Naive thymus-derived CD8-positive, alpha-beta T cell (primary cell): Measurements from ENCODE around the gene TMEM72. TPM values are rescaled to one million over a fixed set of nuclear protein-coding genes. Genes with fewer than 3 reads are reported as not detected.

Source experiments
- ATAC-seq, 2 donors: fragments of 150-1000 bp; cut with Tn5 transposase in 1 of 2; sonication (Bioruptor Pico), chemical (Tn5 transposase) in 1 of 2; 1 replicate in 1 of 2; 2 replicates in 1 of 2; pipeline ENCODE4 v1.10.0; 2021; ENCODE audit warnings: mild to moderate bottlenecking in 2 of 2, moderate library complexity in 2 of 2
- POLR2A ChIA-PET: fragments of 350-600 bp; sonication (Branson Sonifier 250); formaldehyde crosslinking; loops from one replicate; lab custom pipeline; 2021; ENCODE audit warnings: antibody characterized with exemption; lab: Charles Lee
- DNase-seq, 10 donors: peaks; one replicate each; pipeline versions ENCODE4 v3.0.0 to v3.0.0-alpha.2; 2020 to 2022
- H3K27ac Mint-ChIP-seq, 10 donors: one replicate each; pipeline ENCODE4 v1.8.0; 2020 to 2022; ENCODE audit warnings: mild to moderate bottlenecking in 10 of 10, mixed read lengths in 10 of 10, moderate library complexity in 4 of 10, inconsistent platforms in 1 of 10
- H3K27me3 Mint-ChIP-seq, 5 donors: one replicate each; pipeline ENCODE4 v1.8.0; 2021 to 2022; ENCODE audit warnings: mixed read lengths in 5 of 5
- H3K36me3 Mint-ChIP-seq, 3 donors: one replicate each; pipeline ENCODE4 v1.8.0; 2020 to 2022; ENCODE audit warnings: mixed read lengths in 3 of 3, mild to moderate bottlenecking in 2 of 3, inconsistent platforms in 1 of 3
- H3K4me1 Mint-ChIP-seq, 4 donors: one replicate each; pipeline ENCODE4 v1.8.0; 2021 to 2022; ENCODE audit warnings: mixed read lengths in 4 of 4
- H3K4me3 Mint-ChIP-seq, 10 donors: one replicate each; pipeline ENCODE4 v1.8.0; 2020 to 2022; ENCODE audit warnings: mild to moderate bottlenecking in 10 of 10, mixed read lengths in 10 of 10, moderate library complexity in 6 of 10, inconsistent platforms in 1 of 10
- H3K9me3 Mint-ChIP-seq, 9 donors: one replicate each; pipeline ENCODE4 v1.8.0; 2020 to 2022; ENCODE audit warnings: mixed read lengths in 9 of 9, mild to moderate bottlenecking in 3 of 9, inconsistent platforms in 1 of 9, moderate library complexity in 1 of 9
- polyA plus RNA-seq, 3 donors: library from polyadenylated mRNA; unstranded; fragments of 300-500 nt; fragmentation: Illumina TruSeq; gene quantifications; one replicate each; pipeline ENCODE4 v1.2.3, GENCODE V29; 2021
- total RNA-seq, 8 experiments: library from RNA in 2 of 8; stranded (reverse) in 2 of 8; gene quantifications; one replicate each; pipeline ENCODE4 v1.2.3 and lab custom pipeline; 2021 to 2026

The TMEM72 gene
- total and polyA plus RNA-seq, 5 experiments from 2014 or later, result not detected

DNA sequence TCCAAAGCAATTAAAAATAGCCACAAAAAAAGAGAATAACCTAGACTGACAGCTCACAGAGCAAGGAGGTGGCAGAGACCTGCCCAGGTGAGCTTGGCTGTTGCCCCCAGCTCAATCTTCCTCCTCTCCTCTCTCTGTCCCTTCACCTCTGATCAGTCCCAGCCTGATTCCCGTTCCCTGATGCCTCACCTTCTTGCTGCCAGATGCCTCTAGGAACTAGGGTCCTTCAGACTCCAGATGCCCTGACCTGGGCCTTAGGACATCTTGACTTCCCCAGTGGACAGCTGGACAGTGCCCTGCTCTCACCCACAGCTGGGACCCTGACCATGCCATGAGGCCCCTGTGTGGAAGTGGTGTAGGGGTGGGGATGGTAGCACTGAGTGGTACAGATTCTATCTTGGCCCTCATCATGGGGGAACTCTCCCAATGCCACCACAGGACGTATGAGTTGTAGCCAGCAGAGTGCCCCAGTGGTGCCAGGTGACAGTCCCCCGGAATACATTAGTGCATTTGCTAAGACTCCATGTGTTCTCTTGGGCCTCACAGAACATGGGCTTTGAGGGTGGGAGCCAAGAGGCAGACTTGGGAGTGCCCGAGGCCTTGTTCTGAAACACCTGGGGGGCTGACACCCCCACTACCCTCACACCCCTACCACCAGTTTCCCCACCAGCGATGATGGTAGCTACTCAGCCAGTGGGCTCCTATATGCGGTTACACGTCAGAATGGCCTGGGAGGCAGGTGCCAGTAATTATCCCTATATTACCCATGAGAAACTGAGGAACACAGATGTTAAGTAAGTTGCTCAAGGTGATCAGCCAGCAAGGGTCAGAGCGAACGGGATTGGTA is 65.4 kb downstream of the TMEM72 start:
- no peaks in the 10 kb centered on the region for H3K27me3 Mint-ChIP-seq
- POLR2A ChIA-PET, result interaction anchor here (1.3 kb wide), 1 partner anchor 24 kb away, joined by 4 read pairs; the partner anchor contains the start of gene ZNF22
- H3K9me3 Mint-ChIP-seq, result no peaks in the 10 kb centered on the region
- ATAC-seq (no peak), DNase-seq (no peak)
- peak overlapping the region in 3 of 10 donors; percentile 34 to 48 (median 34) for H3K4me3 Mint-ChIP-seq
- peak overlapping the region in 1 of 10 donors; percentile 31 for H3K27ac Mint-ChIP-seq
- no peaks in the 10 kb centered on the region for H3K36me3 Mint-ChIP-seq
- H3K4me1 Mint-ChIP-seq, result peaks cover 0 to 36% (median 9%) of the 10 kb centered on the region in 4 donors

DNA sequence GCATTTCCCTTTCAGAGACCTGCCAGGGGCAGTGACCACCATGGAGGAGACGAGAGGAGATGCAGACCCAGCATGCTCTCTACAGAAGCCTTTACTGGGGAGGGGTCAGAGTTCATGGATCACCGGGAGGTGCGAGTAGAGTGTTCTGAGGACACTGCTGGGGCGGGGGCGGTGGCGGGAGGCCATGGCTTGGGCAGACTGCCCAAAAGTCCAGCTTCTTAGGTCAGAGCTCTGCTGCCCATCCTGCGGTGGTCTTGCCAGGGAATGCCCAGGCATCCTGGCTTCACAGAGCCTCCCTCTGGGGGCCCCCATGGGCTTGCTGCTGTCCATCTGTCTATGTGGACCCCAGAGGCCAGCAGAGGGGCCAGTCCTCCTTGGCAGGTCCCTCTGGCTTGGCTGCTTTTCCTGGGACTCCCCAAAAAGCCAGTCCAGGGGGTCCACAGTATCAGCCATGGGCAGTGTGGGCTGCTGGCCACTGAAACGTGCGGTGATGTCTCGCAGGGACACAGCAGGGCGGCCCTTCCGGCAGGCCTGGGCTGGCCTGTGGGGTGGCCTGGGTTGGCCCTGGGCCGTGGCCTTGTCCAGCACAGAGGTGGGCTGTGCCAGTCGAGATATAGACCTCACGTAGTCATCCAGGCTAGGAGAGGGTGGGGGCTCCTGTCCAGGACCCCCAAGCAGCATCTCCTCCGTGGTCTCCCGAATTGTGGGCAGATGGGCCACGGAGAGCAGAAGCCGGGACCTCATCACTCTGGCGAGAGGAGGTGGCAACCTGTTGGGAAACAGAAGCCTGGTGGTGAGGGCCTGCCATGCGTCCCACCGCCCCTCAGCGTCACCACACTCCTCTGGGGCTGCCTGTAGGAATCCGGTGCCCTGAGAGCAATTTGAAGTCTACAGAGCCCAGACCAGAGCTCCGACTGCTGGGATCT is 66.4 kb downstream of the TMEM72 start:
- H3K4me1 Mint-ChIP-seq, result peaks cover 0 to 32% (median 9%) of the 10 kb centered on the region in 4 donors
- POLR2A ChIA-PET, result no interaction called here
- H3K9me3 Mint-ChIP-seq, result no peaks in the 10 kb centered on the region
- no peak overlapping the region for H3K4me3 Mint-ChIP-seq
- no peak for ATAC-seq
- H3K27me3 Mint-ChIP-seq, result no peaks in the 10 kb centered on the region
- no peaks in the 10 kb centered on the region for H3K36me3 Mint-ChIP-seq
- no peak overlapping the region for H3K27ac Mint-ChIP-seq
- DNase-seq, result no peak

DNA sequence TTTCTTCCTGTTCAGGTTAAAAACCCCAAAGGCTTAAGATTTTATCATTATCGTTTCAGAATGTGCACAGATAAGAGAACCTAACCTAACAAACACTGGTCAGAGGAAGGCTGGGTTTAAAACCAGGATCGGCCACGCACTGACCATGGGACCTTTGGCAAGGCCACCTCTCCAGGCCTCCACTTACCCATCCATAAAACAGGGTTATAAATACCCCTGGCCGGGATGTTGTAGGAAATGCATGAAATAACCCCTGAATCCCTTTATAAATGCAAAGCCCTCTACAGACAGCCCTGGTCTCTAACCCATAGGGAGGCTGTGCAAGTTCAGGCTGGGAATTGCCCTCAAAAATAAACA is 67.1 kb downstream of the TMEM72 start:
- ATAC-seq (no peak), DNase-seq (no peak)
- Mint-ChIP-seq H3K9me3 (no peaks in the 10 kb centered on the region), H3K27ac (peak overlapping the region in 2 of 10 donors; percentile 32 to 39), H3K36me3 (no peaks in the 10 kb centered on the region), H3K4me1 (peaks cover 0 to 27% (median 9%) of the 10 kb centered on the region in 4 donors), H3K4me3 (no peak overlapping the region), H3K27me3 (no peaks in the 10 kb centered on the region)
- POLR2A ChIA-PET, result no interaction called here

DNA sequence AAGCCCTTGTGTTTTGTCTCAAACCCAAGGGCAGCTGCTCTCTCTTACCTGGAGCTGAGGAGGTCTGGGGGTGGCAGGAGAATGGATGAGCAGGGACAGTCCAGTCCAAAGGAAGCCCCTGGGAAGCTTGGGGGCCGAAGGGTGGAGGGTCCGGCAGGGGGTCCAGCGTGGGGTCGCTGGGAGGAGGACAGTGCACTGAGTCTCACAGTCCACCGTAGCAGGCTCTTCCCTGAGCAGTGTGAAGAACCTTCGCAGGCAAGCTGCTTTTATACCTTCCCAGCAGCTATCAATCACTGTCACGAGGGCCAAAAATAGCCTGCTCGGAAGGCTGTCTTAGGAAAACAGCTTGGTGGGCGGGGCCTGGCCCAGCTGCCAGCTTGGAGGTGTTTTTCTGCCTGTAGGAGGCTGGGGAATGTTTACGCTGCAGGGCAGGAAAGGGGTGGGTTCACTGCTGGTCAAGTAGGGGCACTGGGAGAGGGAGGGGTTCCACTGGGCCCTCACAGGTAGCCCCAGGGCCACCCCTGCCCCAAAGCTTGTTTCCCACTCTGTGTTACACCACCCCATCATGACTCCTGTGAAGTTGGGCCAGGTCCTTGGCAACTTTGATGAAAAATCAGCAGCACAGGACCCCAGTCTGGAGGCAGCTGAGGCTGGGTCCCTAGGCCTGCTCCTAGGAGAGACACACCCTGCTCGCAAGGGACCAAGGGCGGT is 67.6 kb downstream of the TMEM72 start, which contains the start of gene DEPP1:
TSS of gene DEPP1 (minus strand) at position 240 of the 711 bp plus-strand sequence. CDS start 779 bp downstream, outside the sequence.
- ATAC-seq (no peak), DNase-seq (no peak)
- H3K4me1 Mint-ChIP-seq, result peaks cover 0 to 22% (median 6%) of the 10 kb centered on the region in 4 donors
- H3K36me3 Mint-ChIP-seq, result no peaks in the 10 kb centered on the region
- POLR2A ChIA-PET, result no interaction called here
- peak within 1 kb of the TSS in 3 of 10 donors; percentile 27 to 39 (median 37) for H3K27ac Mint-ChIP-seq
- H3K4me3 Mint-ChIP-seq, result no peak within 1 kb of the TSS
- no peaks in the 10 kb centered on the region for H3K9me3 Mint-ChIP-seq
- no peaks in the 10 kb centered on the region for H3K27me3 Mint-ChIP-seq

DNA sequence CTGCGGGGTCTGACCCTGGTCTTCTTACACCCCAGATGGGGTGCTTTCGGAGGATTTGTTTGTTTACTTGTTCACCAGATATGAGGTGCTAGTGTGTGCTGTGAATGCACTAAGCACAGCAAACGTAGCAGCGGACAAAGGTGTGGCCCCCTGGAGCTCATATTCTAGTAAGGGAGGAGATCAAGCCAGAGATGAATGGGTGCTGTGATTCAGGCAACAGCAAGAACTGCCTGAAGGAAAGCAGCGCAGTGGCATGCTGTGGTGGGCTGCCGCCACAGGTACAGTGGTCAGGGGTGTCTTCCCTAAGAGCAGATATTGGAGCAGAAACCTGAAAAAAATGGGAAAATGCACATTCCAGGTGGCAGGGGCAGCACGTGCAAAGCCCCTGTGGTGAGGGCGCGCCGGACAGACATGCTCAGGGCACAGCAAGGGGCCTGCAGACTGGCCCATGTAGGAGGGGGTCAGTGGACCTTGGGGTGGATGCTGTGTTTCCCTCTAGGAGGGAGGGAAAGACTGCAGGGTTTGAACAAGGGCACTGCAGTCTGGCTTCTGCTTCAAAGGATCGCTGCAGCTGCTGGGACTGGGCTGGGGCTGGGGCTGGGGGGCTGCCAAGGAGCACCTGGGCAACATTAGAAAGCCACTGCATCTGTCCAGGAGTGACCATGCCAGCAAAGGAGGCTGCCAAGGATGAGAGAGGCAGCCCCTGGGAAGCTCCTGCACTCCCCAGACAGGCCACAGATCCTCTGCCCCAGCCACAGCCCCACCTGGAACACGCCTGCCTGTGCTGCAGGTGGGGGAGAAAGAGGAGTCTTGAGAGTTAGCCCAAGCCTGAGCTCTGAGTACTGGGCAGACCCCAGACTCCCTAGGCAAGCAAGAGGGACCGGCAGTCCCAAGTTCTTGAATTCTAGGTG is 68.4 kb downstream of the TMEM72 start:
- no peak for ATAC-seq
- H3K9me3 Mint-ChIP-seq, result no peaks in the 10 kb centered on the region
- no peaks in the 10 kb centered on the region for H3K27me3 Mint-ChIP-seq
- H3K4me3 Mint-ChIP-seq, result no peak overlapping the region
- H3K27ac Mint-ChIP-seq, result peak overlapping the region in 1 of 10 donors; percentile 37
- no peak for DNase-seq
- H3K4me1 Mint-ChIP-seq, result peaks cover 0 to 13% (median 3%) of the 10 kb centered on the region in 4 donors
- no peaks in the 10 kb centered on the region for H3K36me3 Mint-ChIP-seq
- POLR2A ChIA-PET, result no interaction called here

DNA sequence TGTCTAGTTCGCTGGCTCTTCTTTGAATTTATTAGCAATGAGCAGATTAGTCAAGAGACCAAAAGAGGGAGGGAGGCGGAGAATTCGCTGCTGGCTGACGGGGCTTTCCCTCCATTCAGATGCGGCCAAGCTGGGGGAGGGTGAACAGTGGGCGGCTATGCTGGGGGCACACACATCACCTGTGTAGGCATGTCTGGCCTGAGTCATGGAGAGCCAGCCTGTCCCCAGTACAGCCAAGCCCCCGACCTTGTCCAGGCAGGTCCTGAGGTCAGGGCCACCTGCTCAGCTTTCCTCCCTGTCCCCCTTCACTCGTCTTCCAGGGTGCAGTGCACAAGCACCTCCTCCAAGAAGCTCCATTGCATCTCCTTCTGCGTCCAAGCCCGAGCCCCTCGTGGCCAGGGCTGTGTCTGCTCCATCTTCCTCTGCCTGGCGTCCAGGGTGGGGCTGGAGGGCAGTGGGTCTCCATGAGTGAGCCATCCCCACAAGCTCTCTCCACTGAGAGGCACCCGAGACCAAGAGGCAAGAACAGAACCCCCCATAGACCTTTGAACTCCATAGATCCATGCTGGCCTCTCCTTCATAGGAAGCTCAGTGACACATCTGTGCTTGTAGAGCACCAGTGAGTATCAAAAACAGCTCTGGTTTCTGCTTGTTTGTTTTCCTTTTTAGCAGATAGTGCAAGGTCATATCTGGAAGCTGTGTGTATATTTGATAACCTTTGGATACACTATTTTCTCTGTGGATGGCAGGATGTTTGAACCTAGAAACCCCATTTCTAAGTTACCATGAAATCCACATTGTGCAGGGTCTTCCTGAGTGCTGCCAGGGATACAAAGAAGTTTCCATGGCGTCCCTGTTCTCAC is 69.4 kb downstream of the TMEM72 start:
- Mint-ChIP-seq H3K9me3 (no peaks in the 10 kb centered on the region), H3K4me3 (no peak overlapping the region), H3K27me3 (no peaks in the 10 kb centered on the region), H3K27ac (peak overlapping the region in 2 of 10 donors; percentile 11 to 21), H3K4me1 (peaks cover 0 to 10% (median 2%) of the 10 kb centered on the region in 4 donors), H3K36me3 (no peaks in the 10 kb centered on the region)
- POLR2A ChIA-PET, result interaction anchor here (1.3 kb wide), 1 partner anchor 8 kb away, joined by 4 read pairs; no protein-coding TSS in a partner anchor
- no peak for DNase-seq
- ATAC-seq, result no peak

DNA sequence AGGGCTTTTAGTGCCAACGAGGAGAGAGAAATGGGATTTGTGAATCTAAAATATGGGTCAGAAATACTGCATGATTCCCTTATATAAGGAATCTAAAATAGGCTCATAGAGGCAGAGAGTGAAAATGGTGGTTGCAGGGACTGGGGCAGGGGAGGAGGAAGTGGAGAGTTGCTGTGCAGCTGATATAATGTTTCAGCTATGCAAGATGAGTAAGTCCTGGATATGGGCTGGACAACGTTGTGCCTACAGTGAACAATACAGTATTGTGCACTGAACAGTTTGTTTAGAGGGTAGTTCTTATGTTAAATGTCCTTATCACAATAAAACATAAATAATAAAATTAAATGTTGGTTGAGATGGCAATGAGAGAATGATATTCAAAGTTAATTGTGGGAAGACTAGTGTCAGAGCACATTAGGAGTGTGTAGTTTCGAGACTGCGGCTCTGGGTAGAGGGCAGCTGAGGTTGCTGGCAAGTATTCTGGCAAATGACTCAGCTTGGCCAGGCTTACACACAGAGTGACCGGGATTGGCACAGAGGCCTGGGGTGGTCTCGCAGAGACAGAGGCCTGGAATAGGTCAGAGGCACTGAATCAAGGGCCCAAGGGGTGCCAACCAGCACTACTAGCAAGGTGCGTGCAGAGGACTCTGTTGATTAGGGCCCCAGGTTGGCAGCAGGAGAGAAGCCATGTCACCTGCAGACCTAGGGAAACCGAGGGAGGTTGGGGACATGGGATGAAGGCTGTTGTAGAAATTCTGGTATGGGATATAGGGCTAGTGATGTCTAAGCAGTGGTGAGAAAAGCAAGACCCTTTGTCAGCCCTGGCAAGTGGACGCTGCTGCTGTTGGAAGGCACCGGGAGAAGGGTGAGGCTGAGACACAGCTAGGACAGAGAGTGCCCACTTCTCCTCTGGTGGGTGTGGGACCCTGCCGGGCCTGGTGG is 70.3 kb downstream of the TMEM72 start:
- Mint-ChIP-seq H3K4me1 (peaks cover 0 to 6% (median 1%) of the 10 kb centered on the region in 4 donors), H3K27me3 (no peaks in the 10 kb centered on the region)
- POLR2A ChIA-PET, result interaction anchor here (1.3 kb wide), 1 partner anchor 8 kb away, joined by 4 read pairs; no protein-coding TSS in a partner anchor

DNA sequence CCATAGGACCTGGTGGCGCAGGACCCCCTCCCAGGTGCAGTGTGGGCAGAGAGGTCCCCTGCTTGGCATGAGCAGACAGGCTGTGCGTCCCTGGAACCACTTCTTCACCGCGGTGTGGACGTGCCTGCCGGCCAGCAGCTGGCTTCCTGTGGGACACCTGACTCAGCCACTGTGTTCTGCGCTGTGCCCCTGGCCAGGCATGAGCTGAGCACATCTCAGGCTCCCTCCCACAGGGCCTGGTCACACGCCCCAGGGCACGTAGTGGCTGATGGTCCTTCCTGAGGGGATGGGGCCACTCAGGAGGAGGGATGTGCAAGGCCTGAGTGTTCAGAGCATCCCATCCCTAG is 71.0 kb downstream of the TMEM72 start:
- H3K36me3 Mint-ChIP-seq, result no peaks in the 10 kb centered on the region
- peaks cover 0 to 4% (median 1%) of the 10 kb centered on the region in 4 donors for H3K4me1 Mint-ChIP-seq
- POLR2A ChIA-PET, result interaction anchor here (1.3 kb wide), 1 partner anchor 9 kb away, joined by 4 read pairs; no protein-coding TSS in a partner anchor
- no peak overlapping the region for H3K4me3 Mint-ChIP-seq
- no peaks in the 10 kb centered on the region for H3K27me3 Mint-ChIP-seq
- H3K27ac Mint-ChIP-seq, result no peak overlapping the region
- DNase-seq (no peak), ATAC-seq (no peak)
- no peaks in the 10 kb centered on the region for H3K9me3 Mint-ChIP-seq

More for the DNA sequence above, 70.3 kb downstream of the TMEM72 start:
- DNase-seq (no peak), ATAC-seq (no peak)
- no peak overlapping the region for H3K4me3 Mint-ChIP-seq
- no peaks in the 10 kb centered on the region for H3K36me3 Mint-ChIP-seq
- H3K9me3 Mint-ChIP-seq, result no peaks in the 10 kb centered on the region
- H3K27ac Mint-ChIP-seq, result peak overlapping the region in 1 of 10 donors; percentile 51

DNA sequence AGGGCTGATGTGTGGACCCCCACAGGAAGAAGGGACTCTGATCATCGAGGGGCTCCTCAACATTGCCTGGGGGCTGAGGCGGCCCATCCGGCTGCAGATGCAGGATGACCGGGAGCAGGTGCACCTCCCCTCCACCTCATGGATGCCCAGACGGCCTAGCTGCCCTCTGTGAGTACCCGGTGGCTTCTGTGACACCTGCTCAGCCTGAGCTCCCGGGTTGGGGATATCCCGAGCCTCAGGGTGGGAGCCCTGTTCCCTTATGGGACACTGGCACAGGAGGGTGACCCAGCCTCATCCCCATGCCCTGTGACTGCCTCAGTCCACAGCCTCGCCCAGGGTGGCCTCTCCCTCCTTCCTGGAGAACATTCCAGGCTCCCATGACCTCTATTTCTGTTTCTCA is 71.4 kb downstream of the TMEM72 start:
- DNase-seq (no peak), ATAC-seq (no peak)
- Mint-ChIP-seq H3K27me3 (no peaks in the 10 kb centered on the region), H3K4me3 (no peak overlapping the region), H3K36me3 (no peaks in the 10 kb centered on the region), H3K27ac (no peak overlapping the region), H3K4me1 (peaks cover 0 to 4% (median 1%) of the 10 kb centered on the region in 4 donors), H3K9me3 (no peaks in the 10 kb centered on the region)
- POLR2A ChIA-PET, result no interaction called here
